Fibroblast of mammary gland (primary cell): ENCODE results near the gene PAQR5.

Source experiments
- DNase-seq: peaks from one replicate; pipeline ENCODE4 v3.0.0-alpha.2; 2010; ENCODE audit warnings: low read depth
- H3K4me3 ChIP-seq: 2 replicates; pipeline ENCODE4 v1.5.1; 2011; ENCODE audit warnings: low read depth, mild to moderate bottlenecking, low read length, moderate library complexity; ENCODE audit not compliant: control insufficient read depth
- CTCF ChIP-seq: conservative IDR thresholded peaks from 2 replicates; pipeline ENCODE4 v1.5.1; 2011; ENCODE audit warnings: low read depth, low read length, inconsistent platforms; ENCODE audit not compliant: control insufficient read depth, insufficient read depth

PAQR5 gene

DNA sequence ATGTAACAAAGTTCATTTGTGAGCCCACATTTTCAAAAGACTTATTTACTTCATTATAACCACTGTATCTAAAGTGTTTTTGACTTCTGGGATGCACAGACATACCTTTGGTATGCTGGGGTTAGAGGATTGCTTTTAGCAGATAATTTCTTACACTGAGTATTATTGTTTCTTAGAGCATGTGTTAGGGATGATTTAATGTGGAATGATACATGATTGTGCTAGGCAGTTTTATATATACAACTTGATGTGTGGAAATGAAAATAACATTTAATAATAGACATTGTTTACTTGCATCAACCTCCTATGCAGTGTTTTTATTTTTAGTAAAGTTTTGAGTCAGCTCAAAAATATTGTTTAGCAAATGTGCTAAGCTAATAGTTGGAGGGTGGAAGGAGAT is 118.9 kb downstream of the PAQR5 start:
- no peak overlapping the region for H3K4me3 ChIP-seq
- TF ChIP-seq CTCF: no peak
- DNase-seq: no peak

DNA sequence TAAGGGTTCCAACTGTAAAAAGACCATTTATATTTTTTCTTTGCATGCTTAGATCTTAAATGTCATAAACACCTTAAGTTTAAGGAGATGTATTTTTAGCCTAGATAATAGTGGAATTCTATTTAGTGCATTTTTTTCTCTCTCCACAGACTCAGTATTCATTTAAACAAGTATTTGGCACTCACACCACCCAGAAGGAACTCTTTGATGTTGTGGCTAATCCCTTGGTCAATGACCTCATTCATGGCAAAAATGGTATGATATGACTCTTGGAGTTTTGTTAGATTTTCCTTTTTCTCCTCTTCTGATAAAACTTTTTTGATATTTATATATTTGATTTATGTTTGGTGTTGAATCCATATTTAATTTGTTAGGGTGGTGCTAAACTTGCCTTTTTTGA is 122.8 kb downstream of the PAQR5 start:
- no peak for TF ChIP-seq CTCF
- DNase-seq: no peak
- no peak overlapping the region for H3K4me3 ChIP-seq

DNA sequence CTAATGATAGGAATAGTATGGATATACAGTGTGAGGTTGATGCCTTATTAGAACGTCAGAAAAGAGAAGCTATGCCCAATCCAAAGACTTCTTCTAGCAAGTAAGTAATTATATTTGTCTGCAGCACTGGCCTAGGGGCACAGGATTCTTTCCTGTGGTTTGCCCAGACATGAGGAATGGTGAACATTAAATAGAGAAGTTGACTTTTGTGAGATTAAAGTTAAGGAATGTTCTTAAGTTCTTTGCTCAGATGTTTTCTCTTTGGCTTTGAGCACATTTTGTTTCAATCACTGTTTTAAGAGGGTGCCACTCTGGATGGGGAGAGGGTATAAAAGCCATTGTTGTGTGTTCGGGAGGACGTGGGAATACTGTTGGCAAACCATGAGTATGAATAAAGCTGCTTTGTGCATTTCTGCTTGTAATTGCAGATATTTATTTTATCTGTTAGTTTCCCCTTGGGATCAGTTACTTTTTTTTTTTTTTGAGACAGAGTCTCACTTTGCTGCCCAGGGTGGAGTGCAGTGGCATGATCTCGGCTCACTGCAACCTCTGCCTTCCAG is 123.7 kb downstream of the PAQR5 start:
- no peak for TF ChIP-seq CTCF
- DNase-seq: no peak
- no peak overlapping the region for H3K4me3 ChIP-seq

DNA sequence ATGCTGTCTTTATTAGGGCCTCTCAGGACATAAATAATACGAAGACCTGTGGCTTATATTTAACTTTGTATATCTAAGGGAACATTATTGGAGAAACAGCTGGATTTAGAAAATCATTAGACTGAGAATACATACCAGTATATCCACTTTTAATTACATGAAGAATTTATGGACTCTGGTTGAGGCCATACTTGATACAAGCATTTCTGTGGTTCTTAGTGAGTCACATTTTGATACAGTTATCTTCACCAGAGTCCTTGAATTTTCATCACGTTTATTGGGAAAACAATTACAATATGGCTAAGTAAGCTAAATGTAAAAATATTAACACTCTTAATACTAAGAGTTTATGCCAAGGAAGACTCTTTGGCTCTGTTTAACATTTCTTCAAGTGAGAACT is 125.3 kb downstream of the PAQR5 start:
- H3K4me3 ChIP-seq: no peak overlapping the region
- TF ChIP-seq CTCF: no peak
- no peak for DNase-seq

GRCh38 chr15:69424748-69425413 is 126.2 kb downstream of the PAQR5 start:
- no peak for DNase-seq
- TF ChIP-seq CTCF: no peak
- H3K4me3 ChIP-seq: no peak overlapping the region

- no peak overlapping the region for H3K4me3 ChIP-seq
- TF ChIP-seq CTCF: no peak
- DNase-seq: no peak
Observed at GRCh38 chr15:69433831-69434230, 135.1 kb downstream of the PAQR5 start.
